OCI-LY7 (cell line): Measurements from ENCODE around the gene ACE. TPM values are rescaled to one million over a fixed set of nuclear protein-coding genes. Genes with fewer than 3 reads are reported as not detected.

Source experiments
- BruUV-seq: library from RNA; stranded (reverse); fragments of 400-500 nt; replicated peaks from 2 replicates; lab custom pipeline; 2021; lab: Mats Ljungman, UMichigan
- CTCF ChIA-PET: fragments of 300-600 bp; sonication (Branson Sonifier 250); formaldehyde crosslinking; loops from one replicate; lab custom pipeline; 2022; ENCODE audit warnings: antibody characterized with exemption; ENCODE audit not compliant: unreplicated experiment; lab: Charles Lee
- POLR2A ChIA-PET: fragments of 300-600 bp; sonication (Branson Sonifier 250); formaldehyde crosslinking; loops from one replicate; lab custom pipeline; 2022; ENCODE audit warnings: antibody characterized with exemption; lab: Charles Lee
- DNase-seq: peaks from one replicate; pipeline ENCODE4 v3.0.0-alpha.2; 2015; ENCODE audit warnings: low spot score
- H2AFZ ChIP-seq: fragments of 200-600 bp; sonication (generic), shearing (Covaris generic); 2 replicates; pipeline ENCODE4 v1.6.1; 2014; ENCODE audit warnings: mild to moderate bottlenecking, antibody characterized with exemption, low read length, moderate library complexity
- H3K27ac ChIP-seq: fragments of 200-600 bp; sonication (generic); 2 replicates; pipeline ENCODE4 v1.5.1; 2014; ENCODE audit warnings: mixed run types, low read depth, mild to moderate bottlenecking, moderate library complexity, low read length, inconsistent platforms; ENCODE audit not compliant: poor library complexity, severe bottlenecking
- H3K36me3 ChIP-seq: fragments of 200-600 bp; sonication (generic); 2 replicates; pipeline ENCODE4 v1.6.1; 2014; ENCODE audit warnings: mild to moderate bottlenecking, antibody characterized with exemption, low read length, moderate library complexity, mixed read lengths; ENCODE audit not compliant: insufficient read depth
- H3K4me1 ChIP-seq: fragments of 200-600 bp; sonication (generic); 2 replicates; pipeline ENCODE4 v1.5.1; 2014; ENCODE audit warnings: mild to moderate bottlenecking, low read length; ENCODE audit not compliant: insufficient read depth, poor library complexity, severe bottlenecking
- H3K4me2 ChIP-seq: fragments of 200-600 bp; sonication (generic); 2 replicates; pipeline ENCODE4 v1.6.1; 2014; ENCODE audit warnings: mild to moderate bottlenecking, low read length
- H3K4me3 ChIP-seq: fragments of 200-600 bp; sonication (generic); 2 replicates; pipeline ENCODE4 v1.5.1; 2014; ENCODE audit warnings: mild to moderate bottlenecking, low read depth, low read length; ENCODE audit not compliant: poor library complexity, severe bottlenecking
- H3K79me2 ChIP-seq: fragments of 200-600 bp; sonication (generic); 2 replicates; pipeline ENCODE4 v1.6.1; 2016; ENCODE audit warnings: low read depth, mild to moderate bottlenecking, low read length, moderate library complexity, mixed read lengths; ENCODE audit not compliant: insufficient read depth
- H3K9me2 ChIP-seq: fragments of 200-600 bp; sonication (generic); 2 replicates; pipeline ENCODE4 v1.6.1; 2016; ENCODE audit warnings: mild to moderate bottlenecking, low read length, mixed read lengths; ENCODE audit not compliant: insufficient read depth
- H3K9me3 ChIP-seq: fragments of 200-600 bp; sonication (generic); 2 replicates; pipeline ENCODE4 v1.6.1; 2014; ENCODE audit warnings: mild to moderate bottlenecking, mixed run types, low read length, mixed read lengths
- H4K20me1 ChIP-seq: fragments of 200-600 bp; sonication (generic); 2 replicates; pipeline ENCODE4 v1.6.1; 2014; ENCODE audit warnings: mild to moderate bottlenecking, antibody characterized with exemption, low read length, moderate library complexity, mixed read lengths; ENCODE audit not compliant: insufficient read depth
- CTCF ChIP-seq: fragments of 200-600 bp; sonication (generic); conservative IDR thresholded peaks from 2 replicates; pipeline ENCODE4 v1.5.1; 2014; ENCODE audit warnings: mild to moderate bottlenecking, antibody characterized with exemption, low read length, moderate library complexity, mixed read lengths
- EZH2phosphoT487 ChIP-seq: fragments of 200-600 bp; sonication (generic); IDR thresholded peaks from 2 replicates; pipeline ENCODE4 v1.6.1; 2018; ENCODE audit warnings: low read depth, borderline replicate concordance, mild to moderate bottlenecking, mixed run types, antibody characterized with exemption, low read length, moderate library complexity, mixed read lengths
- intact Hi-C: fragments of 100-400 bp; cut with micrococcal nuclease; formaldehyde crosslinking; loops from one replicate; pipeline ENCODE4 v1.10.0; 2022; ENCODE audit not compliant: unreplicated experiment
- total RNA-seq, 2 experiments: library from RNA; depleted of rRNA in 1 of 2; stranded (reverse); fragments of >200 nt in 1 of 2; shearing (Covaris generic) in 1 of 2; gene quantifications; 2 replicates each; pipeline ENCODE4 v1.2.3, GENCODE V29; 2014 to 2022

ACE gene
- total RNA-seq, 2 experiments from 2014 or later, result 2.3 to 5.1 TPM

- TF ChIP-seq CTCF (peak; percentile 69), EZH2phosphoT487 (no peak)
- peak overlapping the region; percentile 37 for H3K4me2 ChIP-seq
- H3K27ac ChIP-seq, result no peak overlapping the region
- no peaks in the 10 kb centered on the region for H3K79me2 ChIP-seq
- no peaks in the 10 kb centered on the region for H3K9me2 ChIP-seq
- ChIA-PET CTCF (interaction anchor here (0.6 to 1.6 kb wide), 3 partner anchors 10 to 116 kb away, joined by 3 to 5 read pairs (median 4); partner anchors contain the start of gene ACE), POLR2A (interaction anchor here (0.5 to 1.0 kb wide), 4 partner anchors 15 to 231 kb away, joined by 3 read pairs; partner anchors contain the start of gene ACE)
- H4K20me1 ChIP-seq, result no peaks in the 10 kb centered on the region
- no peak overlapping the region for H2AFZ ChIP-seq
- no peak overlapping the region for H3K4me3 ChIP-seq
- peaks cover 20% of the 10 kb centered on the region for H3K4me1 ChIP-seq
- intact Hi-C loops, result no loop called here
- no peaks in the 10 kb centered on the region for H3K9me3 ChIP-seq
- DNase-seq, result peak; percentile 75
- no peaks in the 10 kb centered on the region for H3K36me3 ChIP-seq
- BruUV-seq, result no TSS peak
Observed at GRCh38 chr17:63435681-63436522, 41.0 kb upstream of the ACE start.

GRCh38 chr17:63436523-63437110 is 40.2 kb upstream of the ACE start:
- peak; percentile 56 for TF ChIP-seq CTCF
- TF ChIP-seq EZH2phosphoT487, result no peak
- CTCF ChIA-PET, result no interaction called here
- intact Hi-C loops, result no loop called here
- DNase-seq, result no peak
- Histone ChIP-seq H3K36me3 (no peaks in the 10 kb centered on the region), H3K4me1 (peaks cover 20% of the 10 kb centered on the region), H3K27ac (no peak overlapping the region), H3K4me2 (peak overlapping the region; percentile 37; the same call in 1 of the 2 replicates), H2AFZ (no peak overlapping the region), H3K79me2 (no peaks in the 10 kb centered on the region), H4K20me1 (no peaks in the 10 kb centered on the region), H3K4me3 (no peak overlapping the region), H3K9me2 (no peaks in the 10 kb centered on the region), H3K9me3 (no peaks in the 10 kb centered on the region)
- POLR2A ChIA-PET, result interaction anchor here (0.9 to 1.0 kb wide), 2 partner anchors 28 to 40 kb away, joined by 3 read pairs; partner anchors contain the start of gene ACE
- BruUV-seq, result no TSS peak
